HG03558 (cell line): Measurements from ENCODE around the gene SGIP1.
"Not testable (repeated sequence)": the region's sequence is repeated elsewhere in the genome, so short reads cannot be mapped to it uniquely, and the experiment has no call there.

Experiments used
- ATAC-seq: cut with Tn5 transposase; IDR thresholded peaks from one replicate; pipeline ENCODE4 v1.9.1; 2021; ENCODE audit warnings: moderate number of reproducible peaks; ENCODE audit not compliant: unreplicated experiment; ENCODE audit errors: extremely low read depth

The SGIP1 gene

DNA sequence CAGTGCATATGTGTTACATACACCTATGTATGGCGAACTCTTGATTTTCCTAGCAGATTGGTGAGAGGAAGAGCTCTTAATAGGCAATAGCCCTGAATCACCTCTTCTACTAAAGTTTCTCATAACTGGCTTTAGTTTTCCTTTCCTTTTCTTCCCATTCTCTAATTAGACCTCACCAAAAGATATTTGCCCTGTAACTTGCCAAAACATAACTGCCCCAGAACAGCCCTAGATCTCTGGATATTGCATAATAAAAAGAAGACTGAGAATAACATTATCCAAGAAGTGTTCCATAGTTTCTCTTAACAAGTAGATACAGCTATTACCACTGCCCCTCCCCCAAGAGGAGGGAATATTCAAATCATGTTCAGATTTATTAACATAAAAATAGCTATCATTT lies 16.3 kb downstream of the SGIP1 start:
- no peak for ATAC-seq

DNA sequence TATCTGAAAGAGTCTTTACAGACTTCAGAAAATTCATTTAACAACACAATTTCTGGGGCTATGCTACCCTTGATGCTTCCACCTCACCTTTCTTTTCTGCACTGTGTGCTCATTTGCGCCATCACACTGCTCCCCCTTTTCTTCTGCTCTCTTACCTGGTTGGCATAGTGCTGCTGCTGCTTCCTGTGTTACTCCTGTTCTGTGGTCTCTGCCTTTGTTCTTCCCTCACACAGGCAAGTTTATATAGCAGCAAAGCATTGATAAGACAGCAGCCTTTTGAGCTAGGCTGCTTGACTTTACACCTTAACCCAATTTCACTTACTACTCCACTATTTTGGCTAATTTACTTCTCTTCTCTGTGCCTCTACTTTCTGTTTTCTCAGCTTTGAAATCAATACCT lies 18.3 kb downstream of the SGIP1 start:
- no peak for ATAC-seq

DNA sequence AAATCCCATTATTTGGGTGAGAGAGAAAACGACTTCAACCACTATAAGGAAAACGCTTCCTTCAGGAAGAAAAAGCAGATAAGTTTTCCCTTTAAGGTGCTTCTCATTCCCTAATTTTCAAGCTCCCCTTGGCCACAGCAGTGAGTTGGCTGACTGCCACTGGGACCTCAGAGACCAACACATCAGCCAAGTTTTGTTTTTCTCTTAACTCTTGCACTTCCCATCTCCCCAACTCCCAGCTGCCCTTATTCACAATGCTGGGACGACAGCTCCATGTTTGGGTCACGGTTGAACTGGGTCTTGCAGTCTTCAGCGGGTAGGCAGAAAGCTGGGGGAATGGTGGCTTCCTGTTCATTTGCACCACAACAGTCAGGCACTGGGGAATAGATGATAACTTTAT lies 18.9 kb downstream of the SGIP1 start:
- no peak for ATAC-seq

DNA sequence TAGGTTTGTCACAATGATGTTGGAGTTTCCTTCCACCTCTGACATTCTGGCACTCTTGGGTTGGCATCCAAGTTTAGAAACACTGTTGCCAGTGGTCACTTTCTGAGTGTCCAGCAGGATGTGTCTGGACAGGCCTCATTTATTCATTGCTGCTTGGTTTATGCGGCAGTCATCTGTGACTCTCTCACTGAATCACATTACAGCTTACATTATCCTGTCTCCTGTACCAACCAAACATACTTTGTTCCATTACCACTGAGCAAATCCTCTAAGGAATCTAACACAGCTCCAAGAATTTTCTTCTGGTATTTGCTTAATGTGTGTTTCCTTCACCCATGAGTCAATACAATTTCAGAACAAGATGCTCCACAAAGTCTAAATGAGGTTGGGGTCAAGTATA lies 19.9 kb downstream of the SGIP1 start:
- no peak for ATAC-seq

DNA sequence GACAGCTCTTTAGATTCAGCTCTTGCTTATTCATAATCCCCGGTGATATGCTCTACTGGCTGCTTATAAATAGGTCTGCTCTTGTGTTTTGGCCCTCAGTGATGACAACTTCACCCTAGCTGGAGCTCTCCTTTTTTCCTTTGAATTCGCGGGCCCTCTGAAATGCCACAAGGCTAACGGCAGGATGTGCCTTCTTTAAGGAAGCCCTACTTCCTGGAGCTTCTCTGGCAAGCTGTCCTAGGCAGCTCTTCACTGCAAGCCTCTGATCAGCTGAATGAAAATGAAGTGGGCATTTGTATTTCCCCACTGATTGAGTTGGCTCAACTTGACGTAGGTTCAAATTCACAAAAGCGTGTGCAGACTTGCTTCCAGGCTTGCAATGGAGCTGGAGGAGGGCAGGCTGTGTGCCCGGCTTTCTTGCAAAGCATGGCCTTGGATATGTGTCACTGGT lies 22.2 kb downstream of the SGIP1 start:
- ATAC-seq = no peak

GRCh38 chr1:66557157-66557556 lies 23.2 kb downstream of the SGIP1 start:
- no peak for ATAC-seq

- ATAC-seq = no peak
Measured at GRCh38 chr1:66559517-66559916, 25.6 kb downstream of the SGIP1 start.

DNA sequence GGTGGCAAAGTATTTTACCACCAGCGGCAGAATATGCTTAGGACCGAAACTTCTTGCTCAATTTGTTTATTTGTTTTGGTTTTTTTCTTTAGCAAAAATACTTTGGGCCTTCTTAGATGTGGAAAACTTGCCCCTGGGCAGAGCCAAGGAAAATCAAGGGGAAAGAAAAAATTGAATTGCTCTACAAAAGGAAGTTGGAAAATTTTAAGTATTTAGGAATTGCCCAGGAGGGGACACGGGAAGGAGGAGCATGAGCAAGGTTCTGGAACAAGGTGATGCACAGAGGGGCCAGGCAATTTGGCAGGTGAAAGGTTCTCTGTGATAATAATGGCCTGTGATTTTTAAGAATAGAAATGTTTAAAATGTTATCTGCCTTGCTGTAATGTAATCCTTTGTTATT lies 28.6 kb downstream of the SGIP1 start:
- ATAC-seq = no peak

DNA sequence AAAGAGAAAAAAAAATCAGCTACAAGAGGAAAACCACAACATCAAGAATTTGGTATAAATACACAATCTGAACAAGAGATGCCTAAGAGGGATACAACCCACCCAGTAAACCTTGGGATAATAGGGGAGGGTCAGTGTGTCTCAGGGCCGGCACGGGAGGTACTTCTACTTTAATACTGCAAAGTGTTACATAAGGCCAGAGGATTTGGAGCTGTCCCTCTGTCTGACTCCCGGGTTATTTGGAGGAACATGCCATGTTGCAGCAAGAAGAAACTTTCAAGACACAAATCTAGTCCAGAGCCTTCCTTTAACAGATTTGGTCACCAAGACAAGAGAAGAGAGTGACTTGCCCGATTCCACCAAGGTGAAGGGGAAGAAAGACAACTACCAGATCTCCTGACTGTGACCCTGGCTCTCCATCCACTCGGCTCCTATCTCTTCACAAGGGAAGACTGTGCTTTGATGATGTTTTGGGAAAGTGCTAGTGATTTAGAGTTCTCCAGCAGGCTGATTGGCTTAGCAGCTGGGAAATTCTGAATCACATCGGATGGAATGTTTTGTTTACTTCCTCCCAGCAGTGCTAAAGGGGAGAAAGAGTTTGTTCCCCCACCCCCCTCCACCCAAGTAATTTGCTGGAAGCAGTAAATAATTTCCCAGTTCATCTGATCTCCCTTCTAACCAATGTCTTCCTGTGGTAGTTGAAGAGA lies 29.3 kb downstream of the SGIP1 start:
- ATAC-seq = no peak

- ATAC-seq = no peak
Measured at GRCh38 chr1:66563941-66564630, 30.1 kb downstream of the SGIP1 start.

DNA sequence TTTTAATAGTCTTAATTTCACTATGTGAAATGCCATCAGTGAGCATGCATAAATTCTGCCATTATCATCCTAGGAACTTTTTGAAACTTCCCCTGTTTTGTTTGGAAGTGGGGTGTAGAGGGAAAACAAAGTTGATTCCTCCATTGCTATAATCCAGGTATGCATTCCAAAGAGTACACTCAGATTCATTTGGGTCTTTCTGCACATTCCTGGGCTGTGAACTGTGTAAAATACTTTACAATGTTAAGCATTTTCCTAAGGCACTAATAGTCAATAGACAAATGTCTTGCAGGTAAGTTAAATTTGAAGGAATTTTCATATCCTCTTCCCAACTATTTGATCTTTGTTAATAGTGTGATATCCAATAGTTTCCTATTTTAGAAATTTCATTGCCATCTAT lies 36.2 kb downstream of the SGIP1 start:
- no peak for ATAC-seq

DNA sequence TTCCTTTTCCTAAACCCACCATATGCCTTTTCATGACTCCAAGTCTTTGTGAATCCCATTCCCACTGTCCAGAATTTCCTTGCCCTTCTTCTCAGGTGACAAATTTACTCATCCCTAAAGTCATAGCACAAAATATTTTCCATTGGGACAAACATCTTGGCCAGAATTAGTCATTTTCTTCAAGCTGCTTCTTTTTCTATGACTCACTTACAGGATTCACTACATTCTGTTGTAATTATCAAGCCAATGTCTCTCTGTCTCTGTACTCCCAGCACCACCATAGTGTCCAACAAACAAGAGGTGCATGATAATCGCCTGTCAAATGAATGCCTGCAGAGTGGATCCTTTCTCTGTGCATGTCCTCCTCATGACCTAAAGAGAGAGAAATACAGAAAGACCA lies 37.8 kb downstream of the SGIP1 start:
- ATAC-seq = no peak

DNA sequence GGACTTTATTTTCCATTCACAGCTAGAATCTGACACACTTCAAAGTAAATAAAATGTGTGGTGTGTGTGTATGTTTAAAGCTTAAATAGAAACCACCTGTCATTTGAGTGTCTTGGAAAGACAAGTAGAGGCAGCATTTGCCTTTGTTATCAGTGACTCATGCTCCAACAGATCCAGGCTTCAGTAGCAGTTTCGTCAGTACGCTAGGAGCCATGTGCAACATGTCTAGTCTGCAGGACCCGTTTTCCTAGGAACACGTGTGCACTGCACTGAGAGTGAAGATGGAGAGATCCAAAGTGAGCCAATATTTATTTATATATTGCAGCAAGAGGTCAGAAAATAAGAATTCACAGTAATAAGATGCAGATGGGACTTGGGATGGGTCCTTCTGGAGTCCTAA lies 41.8 kb downstream of the SGIP1 start:
- no peak for ATAC-seq

DNA sequence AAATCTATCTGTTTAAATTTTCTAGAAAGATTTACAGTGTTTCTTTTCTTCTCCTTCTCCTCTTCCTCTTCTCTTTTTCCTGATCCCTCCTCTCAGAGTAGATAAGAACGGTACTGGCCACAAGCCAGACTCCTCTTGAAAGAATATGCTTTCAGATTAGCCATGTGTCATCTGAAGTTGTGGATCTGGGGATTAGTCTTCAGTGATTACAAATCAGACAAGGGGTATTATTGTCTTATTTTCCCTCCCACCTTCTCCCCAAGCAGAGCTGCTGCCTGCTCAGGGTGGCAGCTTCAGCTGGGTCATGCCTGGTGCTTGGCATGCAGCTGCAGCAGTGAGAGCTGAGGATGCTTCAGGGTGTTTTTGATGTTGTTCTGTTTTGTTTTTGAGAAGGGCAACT lies 42.7 kb downstream of the SGIP1 start:
- ATAC-seq = no peak

- no peak for ATAC-seq
Measured at GRCh38 chr1:66578841-66579240, 44.9 kb downstream of the SGIP1 start.

- ATAC-seq = no peak
Measured at GRCh38 chr1:66580081-66580480, 46.1 kb downstream of the SGIP1 start.

GRCh38 chr1:66583021-66583420 lies 49.1 kb downstream of the SGIP1 start:
- no peak for ATAC-seq

- no peak for ATAC-seq
Measured at GRCh38 chr1:66585002-66585401, 51.0 kb downstream of the SGIP1 start.

- no peak for ATAC-seq
Measured at GRCh38 chr1:66589326-66589725, 55.4 kb downstream of the SGIP1 start.

DNA sequence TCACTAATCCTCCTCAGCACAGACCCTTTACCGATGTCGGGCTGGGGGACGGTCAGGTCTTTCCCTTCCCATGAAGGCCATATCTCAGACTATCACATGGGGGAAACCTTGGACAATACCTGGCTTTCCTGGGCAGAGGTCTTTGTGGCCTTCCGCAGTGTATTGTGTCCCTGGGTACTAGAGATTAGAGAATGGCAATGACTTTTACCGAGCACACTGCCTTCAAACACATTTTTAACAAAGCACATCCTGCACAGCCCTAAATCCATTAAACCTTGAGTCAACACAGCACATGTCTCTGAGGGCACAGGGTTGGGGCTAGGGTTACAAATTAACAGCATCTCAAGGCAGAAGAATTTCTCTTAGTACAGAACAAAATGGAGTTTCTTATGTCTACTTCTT lies 58.2 kb downstream of the SGIP1 start:
- ATAC-seq = not testable (repeated sequence)

DNA sequence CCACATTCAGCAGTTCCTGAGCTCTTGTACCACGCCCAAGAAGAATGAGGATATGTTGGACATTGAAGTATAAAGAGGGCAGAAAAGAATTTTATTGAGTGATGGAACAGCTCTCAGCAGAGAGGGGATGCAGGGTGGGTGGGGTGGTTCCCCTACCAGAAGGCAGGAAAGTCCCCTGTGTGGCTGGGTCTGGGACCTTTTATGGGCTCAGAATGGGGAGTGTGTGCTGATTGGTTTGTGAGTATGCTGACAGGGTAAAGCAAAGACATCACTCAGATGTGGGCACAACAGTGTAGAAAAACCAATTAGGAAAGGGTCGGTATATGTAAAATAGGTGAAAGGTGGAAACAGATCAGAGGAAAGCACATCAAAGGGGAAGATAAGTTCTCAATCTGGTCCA lies 62.2 kb downstream of the SGIP1 start:
- no peak for ATAC-seq

GRCh38 chr1:66597500-66597899 lies 63.5 kb downstream of the SGIP1 start:
- ATAC-seq = no peak
